ENCODE results near the gene FAAP20.

DNA sequence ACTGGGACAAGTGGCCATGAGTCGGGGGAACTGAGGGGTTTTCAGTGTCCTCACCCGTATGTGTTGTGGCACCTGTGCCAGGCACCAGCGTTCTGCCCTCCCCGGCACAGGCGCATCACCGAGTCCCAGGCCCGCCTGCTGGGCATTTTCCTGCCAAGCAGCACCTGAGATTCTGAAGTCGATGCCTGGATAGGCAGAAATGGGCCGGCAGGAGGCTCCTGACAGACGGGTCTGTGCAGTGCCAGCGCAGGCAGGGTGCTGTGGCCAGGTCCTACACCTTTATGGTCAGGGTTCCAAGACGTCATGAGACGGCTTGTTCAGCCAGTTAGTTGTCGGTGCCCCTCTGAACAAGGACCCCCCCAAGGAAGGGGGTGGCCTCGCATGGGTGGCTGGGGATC, 10.6 kb downstream of the FAAP20 start:
- TF ChIP-seq, protein P1, sequence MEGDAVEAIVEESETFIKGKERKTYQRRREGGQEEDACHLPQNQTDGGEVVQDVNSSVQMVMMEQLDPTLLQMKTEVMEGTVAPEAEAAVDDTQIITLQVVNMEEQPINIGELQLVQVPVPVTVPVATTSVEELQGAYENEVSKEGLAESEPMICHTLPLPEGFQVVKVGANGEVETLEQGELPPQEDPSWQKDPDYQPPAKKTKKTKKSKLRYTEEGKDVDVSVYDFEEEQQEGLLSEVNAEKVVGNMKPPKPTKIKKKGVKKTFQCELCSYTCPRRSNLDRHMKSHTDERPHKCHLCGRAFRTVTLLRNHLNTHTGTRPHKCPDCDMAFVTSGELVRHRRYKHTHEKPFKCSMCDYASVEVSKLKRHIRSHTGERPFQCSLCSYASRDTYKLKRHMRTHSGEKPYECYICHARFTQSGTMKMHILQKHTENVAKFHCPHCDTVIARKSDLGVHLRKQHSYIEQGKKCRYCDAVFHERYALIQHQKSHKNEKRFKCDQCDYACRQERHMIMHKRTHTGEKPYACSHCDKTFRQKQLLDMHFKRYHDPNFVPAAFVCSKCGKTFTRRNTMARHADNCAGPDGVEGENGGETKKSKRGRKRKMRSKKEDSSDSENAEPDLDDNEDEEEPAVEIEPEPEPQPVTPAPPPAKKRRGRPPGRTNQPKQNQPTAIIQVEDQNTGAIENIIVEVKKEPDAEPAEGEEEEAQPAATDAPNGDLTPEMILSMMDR (IDR thresholded peaks at IDR 0.05; ENCODE audit: borderline replicate concordance, extremely low read depth, low read length, poor library complexity, severe bottlenecking) = no peak
- no peak for TF ChIP-seq EZH2 (IDR thresholded peaks at IDR 0.05; ENCODE audit: borderline replicate concordance, low read depth, low read length, severe bottlenecking)

Data from DND-41 (cell line).